GM18517 (cell line): ENCODE results near the gene COL4A4.

Experiments
- ATAC-seq: cut with Tn5 transposase; IDR thresholded peaks from one replicate; pipeline ENCODE4 v1.9.1; 2021; ENCODE audit warnings: mild to moderate bottlenecking, moderate library complexity; ENCODE audit not compliant: unreplicated experiment

Gene COL4A4

GRCh38 chr2:227035711-227036367 lies 128.2 kb downstream of the COL4A4 start:
- ATAC-seq: no peak

- ATAC-seq: peak; percentile 69
Observed at GRCh38 chr2:227033471-227034148, 130.4 kb downstream of the COL4A4 start.

GRCh38 chr2:227031379-227031778 lies 132.6 kb downstream of the COL4A4 start:
- no peak for ATAC-seq

- ATAC-seq: no peak
Observed at GRCh38 chr2:227030789-227031188, 133.2 kb downstream of the COL4A4 start.

- ATAC-seq: no peak
Observed at GRCh38 chr2:227029426-227030105, 134.4 kb downstream of the COL4A4 start.

- ATAC-seq: peak; percentile 76
Observed at GRCh38 chr2:227025510-227025909, 138.5 kb downstream of the COL4A4 start.

GRCh38 chr2:227022608-227023007 lies 141.4 kb downstream of the COL4A4 start:
- ATAC-seq: no peak

- no peak for ATAC-seq
Observed at GRCh38 chr2:227020416-227020815, 143.6 kb downstream of the COL4A4 start.

- no peak for ATAC-seq
Observed at GRCh38 chr2:227016894-227017293, 147.1 kb downstream of the COL4A4 start.

GRCh38 chr2:227013881-227014280 lies 150.1 kb downstream of the COL4A4 start:
- no peak for ATAC-seq

- no peak for ATAC-seq
Observed at GRCh38 chr2:227013330-227013729, 150.7 kb downstream of the COL4A4 start.

- no peak for ATAC-seq
Observed at GRCh38 chr2:227010433-227010832, 153.6 kb downstream of the COL4A4 start.

GRCh38 chr2:227007940-227008339 lies 156.1 kb downstream of the COL4A4 start:
- no peak for ATAC-seq

GRCh38 chr2:227007148-227007547 lies 156.9 kb downstream of the COL4A4 start:
- ATAC-seq: no peak

- no peak for ATAC-seq
Observed at GRCh38 chr2:227006189-227006897, 157.7 kb downstream of the COL4A4 start.

- ATAC-seq: no peak
Observed at GRCh38 chr2:227004482-227004881, 159.5 kb downstream of the COL4A4 start.

GRCh38 chr2:227000123-227000522 lies 163.9 kb downstream of the COL4A4 start:
- ATAC-seq: no peak

GRCh38 chr2:226999661-227000060 lies 164.3 kb downstream of the COL4A4 start:
- no peak for ATAC-seq

GRCh38 chr2:226995625-226996041 lies 168.4 kb downstream of the COL4A4 start:
- no peak for ATAC-seq

GRCh38 chr2:226994775-226995174 lies 169.2 kb downstream of the COL4A4 start:
- no peak for ATAC-seq

- no peak for ATAC-seq
Observed at GRCh38 chr2:226993171-226993570, 170.8 kb downstream of the COL4A4 start.
